Prostate gland (tissue), 2 donors: ENCODE data around the gene MMP21.

Experiments used
- CTCF ChIP-seq, 4 experiments: fragments of 200-600 bp in 2 of 4; fragments of 450-650 bp in 2 of 4; sonication (generic) in 2 of 4; IDR thresholded peaks; 1 replicate in 3 of 4; 2 replicates in 1 of 4; pipeline ENCODE4 v1.5.1; 2016 to 2019; ENCODE audit warnings: antibody characterized with exemption in 4 of 4, mild to moderate bottlenecking in 2 of 4, moderate library complexity in 2 of 4
- POLR2A ChIP-seq: fragments of 450-650 bp; IDR thresholded peaks from one replicate; pipeline ENCODE4 v1.6.1; 2016; ENCODE audit warnings: antibody characterized with exemption, mild to moderate bottlenecking

- TF ChIP-seq CTCF (IDR thresholded peaks at IDR 0.05), result no peak
- TF ChIP-seq POLR2A, result no peak
Measured at GRCh38 chr10:125782616-125783015, 7.0 kb upstream of the MMP21 start.
